Measurements from ENCODE around the gene TIMM44.

DNA sequence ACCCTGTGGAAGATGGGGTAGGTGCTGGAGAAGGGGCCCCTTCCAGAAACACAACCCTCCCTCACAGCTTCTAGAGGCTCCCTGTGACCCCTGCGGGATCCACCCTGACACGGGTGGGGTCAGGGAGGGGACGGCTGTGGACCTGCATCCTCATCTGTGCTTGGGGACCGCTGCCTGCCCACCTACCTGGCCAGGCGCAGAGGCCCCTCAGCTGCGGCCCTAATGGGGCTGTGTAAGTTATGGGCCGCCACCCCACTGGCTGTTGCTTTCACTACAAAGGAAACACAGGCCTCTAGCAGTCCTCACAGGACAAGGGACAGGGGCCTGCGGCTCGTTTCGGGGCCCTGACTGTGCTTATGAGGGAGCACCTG lies 10.6 kb downstream of the TIMM44 start:
- TF ChIP-seq EZH2 (IDR thresholded peaks at IDR 0.05; ENCODE audit: low read depth) = no peak
- TF ChIP-seq, protein P1, sequence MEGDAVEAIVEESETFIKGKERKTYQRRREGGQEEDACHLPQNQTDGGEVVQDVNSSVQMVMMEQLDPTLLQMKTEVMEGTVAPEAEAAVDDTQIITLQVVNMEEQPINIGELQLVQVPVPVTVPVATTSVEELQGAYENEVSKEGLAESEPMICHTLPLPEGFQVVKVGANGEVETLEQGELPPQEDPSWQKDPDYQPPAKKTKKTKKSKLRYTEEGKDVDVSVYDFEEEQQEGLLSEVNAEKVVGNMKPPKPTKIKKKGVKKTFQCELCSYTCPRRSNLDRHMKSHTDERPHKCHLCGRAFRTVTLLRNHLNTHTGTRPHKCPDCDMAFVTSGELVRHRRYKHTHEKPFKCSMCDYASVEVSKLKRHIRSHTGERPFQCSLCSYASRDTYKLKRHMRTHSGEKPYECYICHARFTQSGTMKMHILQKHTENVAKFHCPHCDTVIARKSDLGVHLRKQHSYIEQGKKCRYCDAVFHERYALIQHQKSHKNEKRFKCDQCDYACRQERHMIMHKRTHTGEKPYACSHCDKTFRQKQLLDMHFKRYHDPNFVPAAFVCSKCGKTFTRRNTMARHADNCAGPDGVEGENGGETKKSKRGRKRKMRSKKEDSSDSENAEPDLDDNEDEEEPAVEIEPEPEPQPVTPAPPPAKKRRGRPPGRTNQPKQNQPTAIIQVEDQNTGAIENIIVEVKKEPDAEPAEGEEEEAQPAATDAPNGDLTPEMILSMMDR (conservative IDR thresholded peaks at IDR 0.05) = no peak
